ENCODE data around the gene SCIN.

DNA sequence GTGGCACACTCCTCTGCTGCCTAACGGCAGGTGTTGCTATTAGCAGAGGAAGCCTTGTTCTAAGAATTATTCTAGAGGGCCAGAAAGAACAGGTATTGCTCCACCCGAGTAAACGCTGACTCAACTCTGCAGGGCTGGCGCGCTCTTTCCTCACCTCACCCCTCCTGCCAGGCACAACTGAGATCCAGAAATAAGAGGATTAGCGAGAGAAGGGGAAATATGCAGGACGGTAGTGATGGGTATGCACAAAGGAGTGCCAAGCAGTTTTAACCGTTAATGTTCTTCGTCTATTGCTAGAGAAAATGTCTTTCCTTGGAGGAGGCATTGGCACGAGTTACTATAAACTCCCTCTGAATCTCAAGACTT is 369 bp upstream of the SCIN start:
- no peak for TF ChIP-seq EZH2 (IDR thresholded peaks at IDR 0.05; ENCODE audit: insufficient read depth, poor library complexity, severe bottlenecking)
- TF ChIP-seq EZH2phosphoT487 (IDR thresholded peaks at IDR 0.05; ENCODE audit: insufficient read depth, low read depth) = no peak
